ENCODE data around the gene TBX1.

DNA sequence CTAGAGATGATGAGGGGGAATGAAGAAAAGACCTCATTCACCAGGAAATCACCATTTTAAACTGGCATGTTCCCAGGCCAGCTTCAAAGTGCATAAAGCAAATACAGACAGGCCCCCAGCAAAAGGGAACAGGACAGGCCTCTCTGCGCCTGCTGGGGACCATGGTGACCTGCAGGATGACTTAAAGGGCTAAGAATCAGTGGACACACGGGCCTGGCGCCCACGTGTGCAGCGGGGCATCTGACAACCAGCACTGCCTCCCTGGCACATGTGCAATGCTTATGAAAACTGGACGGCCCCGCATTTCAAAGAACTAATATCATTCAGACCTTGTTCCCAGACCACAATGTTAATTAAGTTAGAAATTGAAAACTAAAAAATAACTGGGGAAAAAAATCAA is 35.6 kb downstream of the TBX1 start:
- TF ChIP-seq, protein P1, sequence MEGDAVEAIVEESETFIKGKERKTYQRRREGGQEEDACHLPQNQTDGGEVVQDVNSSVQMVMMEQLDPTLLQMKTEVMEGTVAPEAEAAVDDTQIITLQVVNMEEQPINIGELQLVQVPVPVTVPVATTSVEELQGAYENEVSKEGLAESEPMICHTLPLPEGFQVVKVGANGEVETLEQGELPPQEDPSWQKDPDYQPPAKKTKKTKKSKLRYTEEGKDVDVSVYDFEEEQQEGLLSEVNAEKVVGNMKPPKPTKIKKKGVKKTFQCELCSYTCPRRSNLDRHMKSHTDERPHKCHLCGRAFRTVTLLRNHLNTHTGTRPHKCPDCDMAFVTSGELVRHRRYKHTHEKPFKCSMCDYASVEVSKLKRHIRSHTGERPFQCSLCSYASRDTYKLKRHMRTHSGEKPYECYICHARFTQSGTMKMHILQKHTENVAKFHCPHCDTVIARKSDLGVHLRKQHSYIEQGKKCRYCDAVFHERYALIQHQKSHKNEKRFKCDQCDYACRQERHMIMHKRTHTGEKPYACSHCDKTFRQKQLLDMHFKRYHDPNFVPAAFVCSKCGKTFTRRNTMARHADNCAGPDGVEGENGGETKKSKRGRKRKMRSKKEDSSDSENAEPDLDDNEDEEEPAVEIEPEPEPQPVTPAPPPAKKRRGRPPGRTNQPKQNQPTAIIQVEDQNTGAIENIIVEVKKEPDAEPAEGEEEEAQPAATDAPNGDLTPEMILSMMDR (IDR thresholded peaks at IDR 0.05), result no peak
- no peak for TF ChIP-seq POLR2A (IDR thresholded peaks at IDR 0.05)

Data from prostate gland (tissue), 2 donors.